ENCODE results near the gene DDX6.

GRCh38 chr11:118763041-118763440 is 27.9 kb downstream of the DDX6 start:
- TF ChIP-seq CTCF (IDR thresholded peaks at IDR 0.05) (no peak), POLR2A (IDR thresholded peaks at IDR 0.05) (no peak)
